SK-N-DZ (cell line): ENCODE data around the gene NPAS2.

ENCODE experiments used
- DNase-seq: peaks from one replicate; pipeline ENCODE4 v3.0.0-alpha.2; 2015; ENCODE audit warnings: low spot score

NPAS2 gene

GRCh38 chr2:101012706-101013181 is 192.8 kb downstream of the NPAS2 start:
- peak; percentile 30 for DNase-seq

DNA sequence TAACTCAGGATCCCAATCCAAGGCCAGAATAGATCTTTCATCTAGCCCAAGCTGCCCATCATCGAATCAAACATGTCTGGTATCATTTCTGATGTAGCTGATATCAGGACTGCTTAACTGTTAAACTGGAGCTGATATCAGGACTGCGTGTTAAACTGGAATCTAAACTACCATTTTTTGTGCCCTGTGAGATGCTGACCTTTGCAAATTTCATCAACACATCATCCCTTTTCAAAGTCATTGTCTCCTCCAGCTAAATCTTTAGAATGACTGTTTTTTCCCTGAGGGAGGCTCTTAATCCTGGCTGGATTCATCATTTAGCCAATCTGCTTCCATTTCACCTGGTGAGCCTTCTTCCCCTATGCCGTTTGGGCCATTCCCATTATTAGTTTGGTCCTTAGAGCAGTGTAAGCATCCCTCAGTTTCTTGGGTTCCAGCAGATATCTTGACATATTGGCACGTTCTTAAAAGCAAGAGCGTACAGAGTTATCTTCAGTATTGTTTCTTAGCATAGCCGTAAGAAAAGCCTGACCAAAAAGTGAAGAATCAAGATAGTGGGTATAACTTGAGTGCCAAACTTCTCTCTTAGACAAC is 194.4 kb downstream of the NPAS2 start:
- no peak for DNase-seq

DNA sequence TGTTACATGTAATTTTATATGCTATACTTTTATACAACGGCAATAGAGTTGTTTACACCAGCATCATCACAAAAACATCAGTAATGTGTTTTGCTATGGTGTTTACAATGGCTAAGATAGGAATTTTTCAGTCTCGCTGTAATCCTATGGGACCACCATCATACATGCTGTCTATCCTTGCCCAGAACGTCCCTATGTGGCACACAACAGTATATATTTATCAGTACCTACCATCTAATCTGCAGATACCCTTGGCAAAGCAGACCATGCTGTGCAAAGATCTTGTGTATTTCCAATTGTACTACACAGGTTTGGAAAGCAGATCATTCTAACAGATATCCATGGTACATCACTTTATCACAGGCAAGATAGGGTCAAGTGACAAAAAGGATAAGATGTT is 197.4 kb downstream of the NPAS2 start:
- DNase-seq: no peak

GRCh38 chr2:101018934-101019333 is 199.0 kb downstream of the NPAS2 start:
- DNase-seq: no peak

- no peak for DNase-seq
Observed at GRCh38 chr2:101022221-101022620, 202.3 kb downstream of the NPAS2 start.

- no peak for DNase-seq
Observed at GRCh38 chr2:101023327-101024107, 203.6 kb downstream of the NPAS2 start.

GRCh38 chr2:101025561-101025960 is 205.6 kb downstream of the NPAS2 start:
- no peak for DNase-seq

GRCh38 chr2:101026253-101026701 is 206.3 kb downstream of the NPAS2 start:
- DNase-seq: no peak

GRCh38 chr2:101026923-101027469 is 207.1 kb downstream of the NPAS2 start:
- no peak for DNase-seq

DNA sequence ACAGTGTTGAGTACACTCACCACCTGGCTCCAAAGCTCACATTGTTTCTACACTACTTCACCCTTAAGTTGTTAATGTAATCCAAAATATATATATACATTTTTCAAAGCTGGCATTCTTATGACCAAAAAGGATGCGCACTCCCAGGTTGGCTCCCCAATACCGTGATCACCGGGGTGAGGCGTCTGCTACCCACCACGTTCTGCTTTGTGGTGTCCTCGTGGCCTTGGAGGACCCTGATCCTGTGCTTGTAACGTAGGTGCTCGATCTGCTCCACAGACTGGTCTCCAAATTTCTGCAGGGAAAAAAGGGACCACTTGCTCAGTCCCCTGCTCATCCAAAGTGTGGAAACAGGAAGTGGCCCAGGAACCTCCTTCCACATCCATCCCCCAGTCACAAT is 207.9 kb downstream of the NPAS2 start:
- DNase-seq: no peak

DNA sequence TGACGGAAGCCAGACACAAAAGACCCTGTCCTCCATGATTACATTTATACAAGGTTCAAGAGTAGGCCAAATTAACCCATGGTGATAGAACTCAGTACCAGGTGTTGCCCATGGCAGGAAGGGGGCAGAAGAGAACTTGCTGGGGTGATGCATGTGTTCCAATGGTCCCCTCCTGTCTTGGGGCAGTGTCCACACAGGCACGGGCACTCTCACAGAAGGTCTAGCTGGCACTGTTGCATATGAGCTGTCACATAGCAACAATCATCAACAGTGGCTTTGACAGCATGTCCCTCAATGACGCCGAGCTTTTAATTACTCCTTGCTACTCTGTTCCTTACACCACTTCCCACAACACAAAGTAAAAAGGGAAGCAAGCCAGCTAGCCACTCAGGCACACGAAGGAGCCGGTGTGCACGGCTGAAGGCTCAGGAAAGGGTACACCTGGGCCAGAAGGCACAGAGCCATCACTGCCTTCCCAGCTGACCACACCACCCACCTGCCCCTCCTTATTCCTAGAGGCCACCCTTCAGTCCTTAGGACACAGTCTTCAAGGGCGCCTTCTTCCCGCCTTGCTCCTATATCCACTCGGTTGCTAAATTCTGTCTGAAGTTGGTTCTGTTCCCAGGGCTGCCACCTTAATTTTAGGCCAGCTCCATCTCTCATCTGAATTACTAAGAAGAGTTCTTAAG is 211.1 kb downstream of the NPAS2 start:
- no peak for DNase-seq

DNA sequence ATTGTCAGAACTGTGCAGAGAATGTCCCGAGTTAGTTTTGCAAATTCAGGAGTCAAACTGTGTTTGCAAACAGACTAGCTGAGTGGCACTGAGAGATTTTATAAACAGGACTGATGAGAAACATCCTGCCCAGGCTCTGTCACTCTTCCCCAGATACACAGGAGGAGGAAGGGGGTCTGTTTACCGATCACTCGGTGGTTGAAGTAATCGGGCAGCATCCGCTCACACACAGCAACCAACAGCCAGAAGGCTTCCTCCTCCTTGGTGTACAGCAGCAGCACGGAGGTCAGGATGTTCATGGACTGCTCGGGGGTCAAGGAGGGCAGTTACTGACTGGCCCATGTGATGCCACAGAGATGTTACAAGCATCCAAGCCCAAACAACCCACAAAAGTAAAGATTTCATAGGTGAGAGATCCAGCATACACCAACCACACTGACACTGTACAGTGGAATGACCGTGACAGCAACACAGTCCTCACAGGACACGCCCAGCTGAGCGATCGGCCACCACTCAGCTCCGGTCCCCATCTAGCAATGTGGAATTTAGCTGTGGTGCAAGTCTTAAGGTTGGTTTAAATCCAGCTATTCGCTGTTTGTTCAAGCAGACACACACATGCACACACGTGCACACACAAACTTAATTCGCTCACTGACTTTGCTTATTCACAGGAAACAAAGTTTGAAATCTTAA is 212.3 kb downstream of the NPAS2 start:
- no peak for DNase-seq

GRCh38 chr2:101036562-101036961 is 216.6 kb downstream of the NPAS2 start:
- DNase-seq: no peak

DNA sequence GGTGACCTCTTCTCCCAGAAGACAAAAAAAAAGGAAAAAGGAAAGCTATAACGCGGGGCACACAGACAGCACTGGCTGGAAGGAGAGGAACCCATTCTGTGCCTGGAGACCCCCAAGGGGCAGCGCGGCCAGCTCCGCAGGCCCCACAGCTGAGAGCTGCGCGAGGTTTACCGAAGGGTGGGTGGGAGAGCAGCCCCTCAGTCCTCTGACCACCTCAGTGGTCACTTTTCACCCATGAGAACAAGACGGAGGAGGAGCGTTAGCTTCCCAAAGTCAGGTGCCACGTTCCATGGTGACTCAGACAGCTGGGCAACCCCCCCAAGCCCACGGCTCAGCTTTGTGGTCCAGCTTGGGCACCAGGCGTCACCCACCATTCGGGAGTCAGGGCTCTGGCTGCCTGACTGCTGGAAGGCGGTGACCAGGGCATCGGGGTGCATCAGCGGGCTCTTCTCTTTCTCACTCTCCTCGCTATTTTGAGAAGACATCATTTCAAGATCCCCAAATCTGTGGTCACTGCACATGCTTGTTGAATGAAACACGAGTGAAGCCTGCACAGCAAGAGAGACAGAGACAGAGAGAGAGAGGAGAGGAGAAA is 217.3 kb downstream of the NPAS2 start:
- DNase-seq: no peak

DNA sequence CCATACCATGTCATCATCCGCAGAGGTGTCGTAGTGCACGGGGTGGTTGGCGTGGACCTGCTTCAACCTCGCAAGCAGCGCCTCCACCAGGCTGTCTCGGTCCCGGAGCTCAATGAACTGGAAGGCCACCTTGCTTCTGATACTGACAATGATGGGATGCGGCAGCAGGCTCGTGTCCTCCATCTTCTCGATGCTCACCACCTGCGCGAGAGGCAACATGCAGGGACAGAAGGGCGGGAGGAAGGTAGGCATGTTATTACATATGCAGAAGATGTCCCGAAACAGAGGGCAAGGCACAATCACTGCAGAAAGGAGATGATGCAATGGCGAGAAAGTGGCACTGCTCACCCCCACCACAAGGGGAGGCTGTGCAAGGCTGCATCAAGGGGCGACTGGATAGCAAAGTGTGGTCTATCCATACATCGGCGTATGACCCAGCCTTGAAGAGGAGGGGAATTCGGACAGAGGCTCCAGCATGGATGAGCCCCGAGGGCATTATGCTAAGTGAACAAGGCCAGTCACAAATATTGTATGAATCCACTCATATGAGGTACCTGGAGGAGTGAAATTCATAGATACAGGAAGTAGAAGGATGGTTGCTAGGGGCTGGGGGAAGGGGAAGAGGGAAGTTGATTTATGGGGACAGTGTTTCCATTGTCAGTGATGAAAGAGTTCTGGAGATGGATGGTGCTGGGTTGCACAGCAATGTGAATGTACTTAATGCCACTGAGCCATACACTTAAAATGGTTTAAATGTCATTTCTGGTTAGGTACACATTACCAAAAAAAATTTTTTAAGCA is 218.7 kb downstream of the NPAS2 start:
- DNase-seq: no peak

GRCh38 chr2:101040072-101040471 is 220.1 kb downstream of the NPAS2 start:
- no peak for DNase-seq

DNA sequence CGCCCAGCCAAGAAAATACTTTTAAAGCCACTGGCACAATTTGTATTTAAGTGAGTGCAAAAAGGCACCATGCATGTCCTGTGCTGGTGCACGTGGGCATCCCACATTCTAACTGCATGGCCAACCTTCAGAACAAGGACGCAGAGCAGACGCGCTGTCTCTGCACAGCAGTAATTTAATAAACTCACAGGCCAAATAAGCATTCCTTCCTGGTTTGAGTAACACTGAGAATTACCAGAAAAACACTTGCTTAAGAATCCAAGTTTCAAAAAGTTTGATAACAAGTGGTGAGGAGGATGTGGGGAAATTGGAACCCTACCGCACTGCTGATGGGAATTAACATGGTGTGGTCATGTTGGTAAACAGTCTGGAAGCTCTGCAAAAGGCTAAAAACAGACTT is 220.8 kb downstream of the NPAS2 start:
- DNase-seq: peak; percentile 71

DNA sequence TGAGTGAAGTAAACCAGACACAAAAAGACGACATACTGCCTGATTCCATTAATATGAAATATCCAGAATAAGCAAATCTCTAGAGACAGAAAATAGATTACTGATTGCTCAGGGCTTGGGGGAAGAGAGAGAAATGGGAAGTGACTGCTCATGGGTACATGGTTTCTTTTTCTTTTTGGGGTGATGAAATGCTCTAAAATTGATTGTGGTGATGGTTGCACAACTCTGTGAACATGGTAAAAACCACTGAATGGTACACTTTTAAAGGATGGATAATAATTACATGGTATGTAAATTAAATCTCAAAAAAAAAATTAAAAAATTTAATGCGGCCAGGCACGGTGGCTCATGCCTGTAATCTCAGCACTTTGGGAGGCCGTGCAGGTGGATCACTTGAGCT is 221.5 kb downstream of the NPAS2 start:
- DNase-seq: no peak

DNA sequence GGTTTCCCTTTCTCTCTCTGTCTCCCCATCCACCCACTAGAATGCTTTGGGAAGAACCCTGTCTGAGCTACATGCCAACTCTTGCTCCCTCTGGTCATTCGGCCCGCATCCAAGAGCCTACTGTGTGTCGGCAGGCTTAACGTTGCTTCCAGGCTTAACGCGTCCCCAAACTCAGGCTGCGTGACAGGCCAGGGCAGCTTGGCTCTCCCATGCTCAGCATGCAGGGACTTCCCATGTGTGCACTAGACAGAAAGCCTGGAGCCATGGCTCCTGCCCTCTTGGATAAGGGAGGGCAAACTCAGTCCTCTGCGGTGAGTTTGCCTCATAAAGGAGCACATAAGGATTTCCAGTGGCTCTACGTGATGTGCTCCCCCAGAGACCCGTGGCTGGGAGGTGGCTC is 225.4 kb downstream of the NPAS2 start:
- DNase-seq: no peak
